Measurements from ENCODE around the gene ROR2. TPM values are rescaled to one million over a fixed set of nuclear protein-coding genes. Genes with fewer than 3 reads are reported as not detected.
"Not testable (repeated sequence)": the region's sequence is repeated elsewhere in the genome, so short reads cannot be mapped to it uniquely, and the experiment has no call there.

The ROR2 gene
- total and polyA plus RNA-seq, 2 of the 13 experiments (the other 11 are each of a cell fraction or from before 2014, with no cell fraction given), result not detected

- H3K9me3 ChIP-seq (ENCODE audit: low read length); H3K4me3 ChIP-seq (replicated peaks in 1 of 3; ENCODE audit: insufficient read depth in 1 of 3, low read depth in 2 of 3, low read length in 3 of 3); H3K4me1 ChIP-seq (ENCODE audit: insufficient read depth, low read length); H4K20me1 ChIP-seq (ENCODE audit: insufficient read depth, low read length); intact Hi-C loops (cut with micrococcal nuclease; ENCODE audit: unreplicated experiment); CTCF ChIA-PET (ENCODE audit: low intra/inter-chr PET ratio, low total read pairs); H3K9ac ChIP-seq (ENCODE audit: insufficient read depth, low read depth, low read length); POLR2A ChIA-PET; H3K4me2 ChIP-seq (ENCODE audit: low read depth, low read length); H2AFZ ChIP-seq (ENCODE audit: low read length); BruUV-seq (replicated peaks); H3K79me2 ChIP-seq (ENCODE audit: insufficient read depth, low read length); DNase-seq (ENCODE audit: low spot score); ATAC-seq; FAIRE-seq; H3K36me3 ChIP-seq (replicated peaks in 1 of 2; ENCODE audit: control insufficient read depth in 1 of 2, insufficient read depth in 2 of 2, low read length in 2 of 2); in situ Hi-C loops (cut with HindIII; ENCODE audit: extremely low pct_ligation_motif_present, low pct_unique_long_range_greater_than_20kb); H3K27ac ChIP-seq (ENCODE audit: extremely low read length, insufficient read depth, low read length): not testable (repeated sequence)
- WGBS (ENCODE audit: low lambda C conversion rate), result 68% methylated on average over 7 of the region's 14 CpGs
- peaks cover 0 to 13% of the 10 kb centered on the region in 2 experiments; a peak in 4 of 5 replicates for H3K27me3 ChIP-seq (ENCODE audit: control insufficient read depth in 1 of 2, insufficient read depth in 2 of 2, low read length in 2 of 2)
Measured at GRCh38 chr9:91798273-91799112, 151.5 kb downstream of the ROR2 start.

- H4K20me1 ChIP-seq (ENCODE audit: insufficient read depth, low read length); ATAC-seq; BruUV-seq (replicated peaks); H2AFZ ChIP-seq (ENCODE audit: low read length); H3K36me3 ChIP-seq (replicated peaks in 1 of 2; ENCODE audit: control insufficient read depth in 1 of 2, insufficient read depth in 2 of 2, low read length in 2 of 2); H3K27me3 ChIP-seq (ENCODE audit: control insufficient read depth in 1 of 2, insufficient read depth in 2 of 2, low read length in 2 of 2); H3K4me1 ChIP-seq (ENCODE audit: insufficient read depth, low read length); H3K79me2 ChIP-seq (ENCODE audit: insufficient read depth, low read length); H3K9ac ChIP-seq (ENCODE audit: insufficient read depth, low read depth, low read length); DNase-seq (ENCODE audit: low spot score); POLR2A ChIA-PET; H3K4me3 ChIP-seq (replicated peaks in 1 of 3; ENCODE audit: insufficient read depth in 1 of 3, low read depth in 2 of 3, low read length in 3 of 3); in situ Hi-C loops (cut with HindIII; ENCODE audit: extremely low pct_ligation_motif_present, low pct_unique_long_range_greater_than_20kb); intact Hi-C loops (cut with micrococcal nuclease; ENCODE audit: unreplicated experiment); CTCF ChIA-PET (ENCODE audit: low intra/inter-chr PET ratio, low total read pairs); FAIRE-seq; H3K27ac ChIP-seq (ENCODE audit: extremely low read length, insufficient read depth, low read length); H3K9me3 ChIP-seq (ENCODE audit: low read length); H3K4me2 ChIP-seq (ENCODE audit: low read depth, low read length): not testable (repeated sequence)
- WGBS (ENCODE audit: low lambda C conversion rate), result 0% methylated on average over 1 of the region's 2 CpGs
Measured at GRCh38 chr9:91797517-91797916, 152.5 kb downstream of the ROR2 start.

- FAIRE-seq; in situ Hi-C loops (cut with HindIII; ENCODE audit: extremely low pct_ligation_motif_present, low pct_unique_long_range_greater_than_20kb); H3K4me2 ChIP-seq (ENCODE audit: low read depth, low read length); H2AFZ ChIP-seq (ENCODE audit: low read length); DNase-seq (ENCODE audit: low spot score); intact Hi-C loops (cut with micrococcal nuclease; ENCODE audit: unreplicated experiment); H3K36me3 ChIP-seq (replicated peaks in 1 of 2; ENCODE audit: control insufficient read depth in 1 of 2, insufficient read depth in 2 of 2, low read length in 2 of 2); H3K27me3 ChIP-seq (ENCODE audit: control insufficient read depth in 1 of 2, insufficient read depth in 2 of 2, low read length in 2 of 2); POLR2A ChIA-PET; H4K20me1 ChIP-seq (ENCODE audit: insufficient read depth, low read length); CTCF ChIA-PET (ENCODE audit: low intra/inter-chr PET ratio, low total read pairs); H3K4me1 ChIP-seq (ENCODE audit: insufficient read depth, low read length); H3K27ac ChIP-seq (ENCODE audit: extremely low read length, insufficient read depth, low read length); H3K9me3 ChIP-seq (ENCODE audit: low read length); H3K4me3 ChIP-seq (replicated peaks in 1 of 3; ENCODE audit: insufficient read depth in 1 of 3, low read depth in 2 of 3, low read length in 3 of 3); H3K79me2 ChIP-seq (ENCODE audit: insufficient read depth, low read length); H3K9ac ChIP-seq (ENCODE audit: insufficient read depth, low read depth, low read length); BruUV-seq (replicated peaks); ATAC-seq: not testable (repeated sequence)
- WGBS (ENCODE audit: low lambda C conversion rate), result 4% methylated on average over 2 of the region's 4 CpGs
Measured at GRCh38 chr9:91796516-91796915, 153.5 kb downstream of the ROR2 start.
